ENCODE measurements around the gene AKAP17A. TPM values are rescaled to one million over a fixed set of nuclear protein-coding genes. Genes with fewer than 3 reads are reported as not detected.
"Not testable (repeated sequence)": the region's sequence is repeated elsewhere in the genome, so short reads cannot be mapped to it uniquely, and the experiment has no call there.

Gene AKAP17A
- total RNA-seq, 1 experiment from 2014 or later: 68.1 TPM

- H3K27me3 Mint-ChIP-seq (ENCODE audit: low read depth): no peaks in the 10 kb centered on the region; the same call in 1 of the 2 replicates
- CTCF ChIA-PET: no interaction called here
- no peak for ATAC-seq
- H3K9me3 Mint-ChIP-seq: peaks cover 4% of the 10 kb centered on the region; the same call in 1 of the 2 replicates
- DNase-seq (ENCODE audit: low spot score): no peak
- no peaks in the 10 kb centered on the region for H3K4me1 Mint-ChIP-seq
- POLR2A ChIA-PET: no interaction called here
- TF ChIP-seq MYBL2 (CRISPR knock-in tag; IDR thresholded peaks at IDR 0.05): no peak
- TF ChIP-seq SOX15 (CRISPR knock-in tag; IDR thresholded peaks at IDR 0.05): no peak
- TF ChIP-seq, protein P1, sequence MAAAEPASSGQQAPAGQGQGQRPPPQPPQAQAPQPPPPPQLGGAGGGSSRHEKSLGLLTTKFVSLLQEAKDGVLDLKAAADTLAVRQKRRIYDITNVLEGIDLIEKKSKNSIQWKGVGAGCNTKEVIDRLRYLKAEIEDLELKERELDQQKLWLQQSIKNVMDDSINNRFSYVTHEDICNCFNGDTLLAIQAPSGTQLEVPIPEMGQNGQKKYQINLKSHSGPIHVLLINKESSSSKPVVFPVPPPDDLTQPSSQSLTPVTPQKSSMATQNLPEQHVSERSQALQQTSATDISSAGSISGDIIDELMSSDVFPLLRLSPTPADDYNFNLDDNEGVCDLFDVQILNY (CRISPR knock-in tag; IDR thresholded peaks at IDR 0.05): no peak
- TF ChIP-seq CDX4 (CRISPR knock-in tag; IDR thresholded peaks at IDR 0.05; ENCODE audit: borderline replicate concordance): no peak
- no peak for TF ChIP-seq TEAD1 (CRISPR knock-in tag; IDR thresholded peaks at IDR 0.05)
- TF ChIP-seq ETV6 (CRISPR knock-in tag; IDR thresholded peaks at IDR 0.05): no peak
- no peak for TF ChIP-seq GRHL2 (CRISPR knock-in tag; IDR thresholded peaks at IDR 0.05; ENCODE audit: insufficient replicate concordance, severe bottlenecking)
- TF ChIP-seq FOXJ3 (CRISPR knock-in tag; IDR thresholded peaks at IDR 0.05; ENCODE audit: borderline replicate concordance): no peak
- TF ChIP-seq FOXP1 (CRISPR knock-in tag; IDR thresholded peaks at IDR 0.05; ENCODE audit: borderline replicate concordance): no peak
- TF ChIP-seq ZMAT4 (CRISPR knock-in tag; IDR thresholded peaks at IDR 0.05): no peak
- no peak for TF ChIP-seq RORB (CRISPR knock-in tag; IDR thresholded peaks at IDR 0.05)
- no peak for TF ChIP-seq ZNF263 (CRISPR knock-in tag; IDR thresholded peaks at IDR 0.05; ENCODE audit: low read depth)
- no peak for TF ChIP-seq CBFB (CRISPR knock-in tag; IDR thresholded peaks at IDR 0.05; ENCODE audit: low read depth)
- TF ChIP-seq FOXK1 (CRISPR knock-in tag; IDR thresholded peaks at IDR 0.05): no peak
- no peak for TF ChIP-seq GABPB1 (CRISPR knock-in tag; IDR thresholded peaks at IDR 0.05)
- TF ChIP-seq USF1 (CRISPR knock-in tag; IDR thresholded peaks at IDR 0.05): no peak
- TF ChIP-seq, protein P2, sequence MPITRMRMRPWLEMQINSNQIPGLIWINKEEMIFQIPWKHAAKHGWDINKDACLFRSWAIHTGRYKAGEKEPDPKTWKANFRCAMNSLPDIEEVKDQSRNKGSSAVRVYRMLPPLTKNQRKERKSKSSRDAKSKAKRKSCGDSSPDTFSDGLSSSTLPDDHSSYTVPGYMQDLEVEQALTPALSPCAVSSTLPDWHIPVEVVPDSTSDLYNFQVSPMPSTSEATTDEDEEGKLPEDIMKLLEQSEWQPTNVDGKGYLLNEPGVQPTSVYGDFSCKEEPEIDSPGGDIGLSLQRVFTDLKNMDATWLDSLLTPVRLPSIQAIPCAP (CRISPR knock-in tag; IDR thresholded peaks at IDR 0.05): no peak
- TF ChIP-seq KAT7 (CRISPR knock-in tag; IDR thresholded peaks at IDR 0.05; ENCODE audit: borderline replicate concordance): no peak
- no peaks in the 10 kb centered on the region for H3K36me3 Mint-ChIP-seq
- no peak overlapping the region for H3K27ac Mint-ChIP-seq
- H3K4me3 Mint-ChIP-seq: no peak overlapping the region
Measured at GRCh38 chrX:1564750-1565683, 26.4 kb upstream of the AKAP17A start.

GRCh38 chrX:1574181-1574580 is 17.2 kb upstream of the AKAP17A start:
- H3K27ac Mint-ChIP-seq; H3K36me3 Mint-ChIP-seq; CTCF ChIA-PET; H3K27me3 Mint-ChIP-seq (ENCODE audit: low read depth); POLR2A ChIA-PET; H3K4me1 Mint-ChIP-seq; H3K4me3 Mint-ChIP-seq; DNase-seq (ENCODE audit: low spot score); H3K9me3 Mint-ChIP-seq; ATAC-seq: not testable (repeated sequence)
